IMR-90 (cell line): Measurements from ENCODE around the gene FALEC. TPM values are rescaled to one million over a fixed set of nuclear protein-coding genes. Genes with fewer than 3 reads are reported as not detected.

Experiments
- ATAC-seq: fragments of 200-7000 bp; cut with Tn5 transposase; 2 replicates; pipeline ENCODE4 v1.9.1; 2020; ENCODE audit warnings: low read depth, mild to moderate bottlenecking, moderate library complexity
- BruUV-seq: library from RNA; stranded (reverse); fragments of 400-500 nt; replicated peaks from 2 replicates; lab custom pipeline; 2021; lab: Mats Ljungman, UMichigan
- CTCF ChIA-PET: fragments of 300-600 bp; formaldehyde crosslinking; extraction: SDS; loops from one replicate; lab custom pipeline; 2021; ENCODE audit warnings: antibody characterized with exemption; lab: Yijun Ruan, JAX
- POLR2A ChIA-PET: fragments of 300-600 bp; sonication (Branson Sonifier 250); formaldehyde crosslinking; loops from one replicate; lab custom pipeline; 2022; ENCODE audit warnings: antibody characterized with exemption; ENCODE audit not compliant: unreplicated experiment; lab: Charles Lee
- DNase-seq: peaks from one replicate; pipeline ENCODE4 v3.0.0; 2013
- H2AFZ ChIP-seq: replicated peaks from 2 replicates; pipeline ENCODE3; 2013; ENCODE audit warnings: low read length, mild to moderate bottlenecking; ENCODE audit not compliant: poor library complexity
- H2AK5ac ChIP-seq: 2 replicates; pipeline ENCODE4 v1.6.1; 2013; ENCODE audit warnings: low read depth, low read length, inconsistent platforms
- H2AK9ac ChIP-seq: replicated peaks from 2 replicates; pipeline ENCODE3; 2013; ENCODE audit warnings: mild to moderate bottlenecking, low read depth, low read length, moderate library complexity; ENCODE audit not compliant: poor library complexity
- H2BK120ac ChIP-seq: 2 replicates; pipeline ENCODE4 v1.6.1; 2013; ENCODE audit warnings: low read depth, low read length, inconsistent platforms
- H2BK15ac ChIP-seq: 3 replicates; pipeline ENCODE4 v1.6.1; 2013; ENCODE audit warnings: low read depth, low read length, inconsistent platforms
- H2BK20ac ChIP-seq: 2 replicates; pipeline ENCODE4 v1.6.1; 2013; ENCODE audit warnings: low read depth, mild to moderate bottlenecking, inconsistent platforms, low read length, moderate library complexity
- H2BK5ac ChIP-seq: 2 replicates; pipeline ENCODE4 v1.6.1; 2013; ENCODE audit warnings: mild to moderate bottlenecking, low read depth, low read length, inconsistent platforms; ENCODE audit not compliant: poor library complexity, severe bottlenecking
- H3K14ac ChIP-seq: replicated peaks from 2 replicates; pipeline ENCODE4 v1.6.1; 2013; ENCODE audit warnings: low read depth, low read length, inconsistent platforms
- H3K18ac ChIP-seq: 2 replicates; pipeline ENCODE4 v1.6.1; 2013; ENCODE audit warnings: low read depth, low read length, control low read depth
- H3K23ac ChIP-seq: 2 replicates; pipeline ENCODE4 v1.6.1; 2013; ENCODE audit warnings: low read depth, low read length, inconsistent platforms
- H3K27ac ChIP-seq: 2 replicates; pipeline ENCODE4 v1.5.1; 2013; ENCODE audit warnings: mild to moderate bottlenecking, control low read depth, low read length; ENCODE audit not compliant: insufficient read depth
- H3K27me3 ChIP-seq: 2 replicates; pipeline ENCODE4 v1.6.1; 2013; ENCODE audit warnings: low read length; ENCODE audit not compliant: control insufficient read depth, insufficient read depth
- H3K36me3 ChIP-seq: 2 replicates; pipeline ENCODE4 v1.6.1; 2013; ENCODE audit warnings: low read length, mixed read lengths; ENCODE audit not compliant: control insufficient read depth, insufficient read depth
- H3K4ac ChIP-seq: 2 replicates; pipeline ENCODE4 v1.6.1; 2013; ENCODE audit warnings: low read depth, low read length, inconsistent platforms
- H3K4me1 ChIP-seq: 2 replicates; pipeline ENCODE4 v1.6.1; 2013; ENCODE audit warnings: low read length, mixed read lengths; ENCODE audit not compliant: control insufficient read depth, insufficient read depth
- H3K4me2 ChIP-seq: 2 replicates; pipeline ENCODE4 v1.6.1; 2013; ENCODE audit warnings: low read depth, mild to moderate bottlenecking, control low read depth, low read length, moderate library complexity
- H3K4me3 ChIP-seq: 2 replicates; pipeline ENCODE4 v1.5.1; 2013; ENCODE audit warnings: low read depth, mild to moderate bottlenecking, control low read depth, low read length, moderate library complexity; ENCODE audit not compliant: insufficient read depth
- H3K56ac ChIP-seq: 2 replicates; pipeline ENCODE4 v1.6.1; 2013; ENCODE audit warnings: low read length, inconsistent platforms; ENCODE audit not compliant: insufficient read depth; ENCODE audit errors: extremely low read depth
- H3K79me1 ChIP-seq, 2 experiments: 2 replicates each; pipeline ENCODE4 v1.6.1; 2013; ENCODE audit warnings: low read length in 2 of 2, inconsistent platforms in 1 of 2, low read depth in 1 of 2
- H3K9ac ChIP-seq: 2 replicates; pipeline ENCODE4 v1.6.1; 2013; ENCODE audit warnings: low read depth, low read length, control low read depth
- H3K9me1 ChIP-seq: 2 replicates; pipeline ENCODE4 v1.6.1; 2013; ENCODE audit warnings: low read length, inconsistent platforms; ENCODE audit not compliant: insufficient read depth
- H3K9me3 ChIP-seq: 2 replicates; pipeline ENCODE4 v1.6.1; 2013; ENCODE audit warnings: low read length; ENCODE audit not compliant: control insufficient read depth, insufficient read depth
- H4K20me1 ChIP-seq: 2 replicates; pipeline ENCODE4 v1.6.1; 2013; ENCODE audit warnings: low read length, inconsistent platforms; ENCODE audit not compliant: insufficient read depth
- H4K5ac ChIP-seq: 2 replicates; pipeline ENCODE4 v1.6.1; 2013; ENCODE audit warnings: mild to moderate bottlenecking, low read depth, low read length, control low read depth
- H4K8ac ChIP-seq, 2 experiments: 2 replicates each; pipeline ENCODE4 v1.6.1; 2013; ENCODE audit warnings: low read depth in 2 of 2, low read length in 2 of 2, control low read depth in 1 of 2, inconsistent platforms in 1 of 2
- H4K91ac ChIP-seq: 2 replicates; pipeline ENCODE4 v1.6.1; 2013; ENCODE audit warnings: low read depth, low read length, inconsistent platforms; ENCODE audit not compliant: insufficient read depth
- BHLHE40 ChIP-seq: fragments of 150-350 bp; IDR thresholded peaks from 2 replicates; pipeline ENCODE4 v1.6.1; 2016; ENCODE audit warnings: mild to moderate bottlenecking, low read depth, low read length
- CHD1 ChIP-seq: IDR thresholded peaks from 2 replicates; pipeline ENCODE4 v1.6.1; 2012; ENCODE audit warnings: low read depth, low read length, improper control_type of control experiment
- CTCF ChIP-seq: conservative IDR thresholded peaks from 2 replicates; pipeline ENCODE4 v1.5.1; 2012; ENCODE audit warnings: mild to moderate bottlenecking, low read depth, low read length, improper control_type of control experiment
- ELK1 ChIP-seq: fragments of 150-350 bp; IDR thresholded peaks from 2 replicates; pipeline ENCODE4 v1.6.1; 2016; ENCODE audit warnings: low read depth, mild to moderate bottlenecking, low read length, moderate library complexity, borderline replicate concordance
- FOS ChIP-seq: fragments of 150-350 bp; IDR thresholded peaks from 2 replicates; pipeline ENCODE4 v1.6.1; 2016; ENCODE audit warnings: low read depth, low read length
- MAZ ChIP-seq: IDR thresholded peaks from 2 replicates; pipeline ENCODE4 v1.6.1; 2012; ENCODE audit warnings: low read depth, mild to moderate bottlenecking, low read length, improper control_type of control experiment, moderate library complexity, borderline replicate concordance
- MXI1 ChIP-seq: IDR thresholded peaks from 2 replicates; pipeline ENCODE4 v1.6.1; 2012; ENCODE audit warnings: low read depth, mild to moderate bottlenecking, low read length, moderate library complexity, borderline replicate concordance
- NFE2L2 ChIP-seq: fragments of 150-350 bp; IDR thresholded peaks from 2 replicates; pipeline ENCODE4 v1.6.1; 2016; ENCODE audit warnings: low read depth, mild to moderate bottlenecking, low read length
- POLR2A ChIP-seq: IDR thresholded peaks from 2 replicates; pipeline ENCODE4 v1.6.1; 2012; ENCODE audit warnings: mild to moderate bottlenecking, low read depth, low read length
- RAD21 ChIP-seq: IDR thresholded peaks from 2 replicates; pipeline ENCODE4 v1.6.1; 2012; ENCODE audit warnings: low read length, improper control_type of control experiment
- RCOR1 ChIP-seq: IDR thresholded peaks from 2 replicates; pipeline ENCODE4 v1.6.1; 2012; ENCODE audit warnings: mild to moderate bottlenecking, low read length, improper control_type of control experiment; ENCODE audit not compliant: insufficient replicate concordance
- RFX5 ChIP-seq: IDR thresholded peaks from 2 replicates; pipeline ENCODE4 v1.8.0; 2012; ENCODE audit warnings: low read depth, mild to moderate bottlenecking, low read length, moderate library complexity
- USF2 ChIP-seq: fragments of 150-350 bp; IDR thresholded peaks from 2 replicates; pipeline ENCODE4 v1.6.1; 2017; ENCODE audit warnings: mild to moderate bottlenecking, antibody characterized with exemption, low read length, low read depth
- WGBS, 2 experiments: methylation state at CpG; one replicate each; pipeline versions ENCODE4 v1.1.5 to v1.1.7; 2013; ENCODE audit warnings: missing lambda C conversion rate in 2 of 2; ENCODE audit not compliant: insufficient read length in 1 of 2; ENCODE audit errors: extremely low coverage in 2 of 2; 5-methylcytosine and 5-hydroxymethylcytosine counted together
- dilution Hi-C: fragments of 300-500 bp; cut with HindIII; formaldehyde crosslinking; loops from one replicate; pipeline ENCODE4 v1.14.3; 2018; ENCODE audit warnings: low sequenced_read_pairs; ENCODE audit not compliant: unreplicated experiment
- in situ Hi-C: fragments of 300-500 bp; cut with MboI; formaldehyde crosslinking; loops from 3 replicates; pipeline ENCODE4 v1.14.3; 2019; ENCODE audit warnings: low sequenced_read_pairs, inconsistent platforms, mixed read lengths
- intact Hi-C: fragments of 100-400 bp; cut with micrococcal nuclease; formaldehyde crosslinking; loops from 2 replicates; pipeline ENCODE4 v1.10.0; 2022
- polyA plus RNA-seq, 3 experiments: library from polyadenylated mRNA; depleted of rRNA; stranded (reverse); fragments of >200 nt; gene quantifications; 2 replicates each; pipeline ENCODE4 v1.2.3, GENCODE V29; 2012; ENCODE audit warnings: low replicate concordance in 1 of 3
- total RNA-seq: library from RNA; depleted of rRNA; stranded (reverse); fragments of >200 nt; gene quantifications from 2 replicates; pipeline ENCODE4 v1.2.3, GENCODE V29; 2012

FALEC gene
- total and polyA plus RNA-seq, 2 of the 4 experiments (the other 2 are of a cell fraction): not detected

- no peak for TF ChIP-seq RFX5
- no peak for TF ChIP-seq USF2
- TF ChIP-seq RCOR1: no peak
These were observed 44.1 kb downstream of the FALEC start (continued) for GRCh38 chr1:150559656-150560010.

GRCh38 chr1:150560011-150560438, 44.5 kb downstream of the FALEC start:
- intact Hi-C loops (loop anchor here (5.0 to 10.0 kb wide), 6 partner anchors 73 to 445 kb away; partner anchors contain the start of genes ARNT, CA14, GOLPH3L and MINDY1), dilution Hi-C loops (no loop called here), in situ Hi-C loops (loop anchor here (10.0 kb wide), 1 partner anchor 245 kb away; the partner anchor contains the start of gene CTSK)
- no peak overlapping the region for H3K18ac ChIP-seq
- no peak overlapping the region for H3K4me3 ChIP-seq
- ChIA-PET POLR2A (no interaction called here), CTCF (interaction anchor here (0.7 to 2.1 kb wide), 5 partner anchors 55 to 253 kb away, joined by 3 to 7 read pairs (median 5); partner anchors contain the start of gene ENSA)
- H4K91ac ChIP-seq: 0 out of 2 replicates have a peak overlapping the region, but pooled peaks have one; percentile 30
- H4K5ac ChIP-seq: no peak overlapping the region
- H2AFZ ChIP-seq: peak overlapping the region; percentile 16
- H2BK15ac ChIP-seq: peak overlapping the region; percentile 42; the same call in 2 of the 3 replicates
- DNase-seq (no peak), ATAC-seq (no peak)
- H4K8ac ChIP-seq: peak overlapping the region in 1 of 2 experiments; percentile 42; a peak in 1 of 4 replicates
- no peaks in the 10 kb centered on the region for H3K27me3 ChIP-seq
- no peak overlapping the region for H3K27ac ChIP-seq
- H3K14ac ChIP-seq: peak overlapping the region; percentile 31; the same call in 1 of the 2 replicates
- 18% methylated on average over 5 of the region's 9 CpGs; no CpG with 5 or more reads in 1 of the 2 experiments for WGBS, 2 experiments
- no peak overlapping the region for H2BK5ac ChIP-seq
- no peak overlapping the region; the same call in 1 of the 2 replicates for H2BK120ac ChIP-seq
- peak overlapping the region; percentile 89 for H2AK5ac ChIP-seq
- no peak overlapping the region for H3K56ac ChIP-seq
- no peak overlapping the region for H3K9ac ChIP-seq
- no TSS peak for BruUV-seq
- H4K20me1 ChIP-seq: peaks cover 21% of the 10 kb centered on the region
- H2BK20ac ChIP-seq: no peak overlapping the region
- H3K9me3 ChIP-seq: no peaks in the 10 kb centered on the region
- peak overlapping the region; percentile 64; the same call in 1 of the 2 replicates for H3K23ac ChIP-seq
- peaks cover 26% of the 10 kb centered on the region for H3K4me1 ChIP-seq
- peaks cover 24% of the 10 kb centered on the region for H3K9me1 ChIP-seq
- peaks cover 5% of the 10 kb centered on the region for H3K36me3 ChIP-seq
- no peak overlapping the region for H3K4me2 ChIP-seq
- H3K79me1 ChIP-seq: peaks cover 12 to 80% of the 10 kb centered on the region in 2 experiments
- peak overlapping the region; percentile 97 for H3K4ac ChIP-seq
- peak overlapping the region; percentile 96 for H2AK9ac ChIP-seq
- TF ChIP-seq RCOR1 (no peak), NFE2L2 (no peak), BHLHE40 (no peak), FOS (no peak), CHD1 (no peak), ELK1 (no peak), CTCF (peak; percentile 75), MAZ (peak; percentile 42; the same call in 1 of the 2 replicates), MXI1 (no peak), RAD21 (peak; percentile 57), POLR2A (no peak)
